ENCODE results near the gene RASA3. TPM values are rescaled to one million over a fixed set of nuclear protein-coding genes. Genes with fewer than 3 reads are reported as not detected.

Gene RASA3
- total and polyA plus RNA-seq, 2 of the 8 experiments (the other 6 are each of a cell fraction or from before 2014, with no cell fraction given) = 7.5 to 21.9 TPM

- no peak overlapping the region for H4K91ac ChIP-seq (replicated peaks; ENCODE audit: insufficient read length, low read length)
- H2BK15ac ChIP-seq (ENCODE audit: low read length) = no peak overlapping the region
- no peak overlapping the region for H4K5ac ChIP-seq (ENCODE audit: insufficient read length, low read depth, low read length)
- no peak overlapping the region for H3K9ac ChIP-seq (replicated peaks in 1 of 4; ENCODE audit: extremely low read depth in 1 of 4, low read depth in 3 of 4, low read length in 3 of 4)
- H3K4me1 ChIP-seq (replicated peaks in 1 of 4; ENCODE audit: control insufficient read depth in 3 of 4, insufficient read depth in 4 of 4, low read length in 3 of 4) = no peaks in the 10 kb centered on the region; a peak in 1 of 7 replicates
- no peaks in the 10 kb centered on the region for H3K9me3 ChIP-seq (ENCODE audit: insufficient read depth in 2 of 2, low read depth in 1 of 2, low read length in 1 of 2)
- H3K14ac ChIP-seq (ENCODE audit: insufficient read length) = no peak overlapping the region
- peak overlapping the region; percentile 85; the same call in 1 of the 2 replicates for H4K8ac ChIP-seq (ENCODE audit: extremely low read depth, insufficient read depth, low read length)
- H2BK5ac ChIP-seq (ENCODE audit: low read depth, low read length) = peak overlapping the region; percentile 26; the same call in 1 of the 2 replicates
- peaks cover 0 to 2% (median 0%) of the 10 kb centered on the region in 4 experiments; a peak in 1 of 8 replicates for H3K36me3 ChIP-seq (ENCODE audit: control insufficient read depth in 2 of 4, insufficient read depth in 4 of 4, low read length in 3 of 4)
- no peaks in the 10 kb centered on the region for H3K79me2 ChIP-seq (ENCODE audit: control insufficient read depth in 1 of 2, insufficient read depth in 2 of 2, low read length in 2 of 2)
- H2BK20ac ChIP-seq (ENCODE audit: low read length) = no peak overlapping the region
- peaks cover 4 to 8% of the 10 kb centered on the region in 2 experiments for H4K20me1 ChIP-seq (replicated peaks in 1 of 2; ENCODE audit: control insufficient read depth in 1 of 2, insufficient read depth in 2 of 2, low read length in 2 of 2)
- ChIA-PET CTCF (ENCODE audit: partially characterized antibody) (interaction anchor here (1.0 kb wide), 1 partner anchor 277 kb away, joined by 3 read pairs; no protein-coding TSS in a partner anchor), POLR2A (ENCODE audit: partially characterized antibody) (no interaction called here)
- WGBS, 2 experiments (ENCODE audit: extremely low coverage in 1 of 2, insufficient coverage in 1 of 2, insufficient read length in 1 of 2, insufficient replicate concordance in 2 of 2, low coverage in 1 of 2, low lambda C conversion rate in 2 of 2, missing lambda C conversion rate in 1 of 2) = 88% methylated on average over 39 of the region's 46 CpGs; no CpG with 5 or more reads in 1 of the 2 experiments
- no peak overlapping the region for H3K27ac ChIP-seq (ENCODE audit: low read depth, low read length)
- no peaks in the 10 kb centered on the region for H3K23me2 ChIP-seq (ENCODE audit: low read depth, low read length)
- no peak overlapping the region for H3K56ac ChIP-seq (replicated peaks; ENCODE audit: insufficient read length, low read depth, low read length)
- H2BK12ac ChIP-seq (ENCODE audit: low read depth, low read length) = no peak overlapping the region
- H3K4me2 ChIP-seq (ENCODE audit: insufficient read depth in 1 of 2, low read depth in 2 of 2, low read length in 2 of 2) = no peak overlapping the region
- H3K27me3 ChIP-seq (replicated peaks in 1 of 4; ENCODE audit: control insufficient read depth in 3 of 4, extremely low read depth in 1 of 4, insufficient read depth in 3 of 4, low read length in 3 of 4) = no peaks in the 10 kb centered on the region
- H2AK5ac ChIP-seq (ENCODE audit: low read depth, low read length) = no peak overlapping the region
- H3K18ac ChIP-seq (ENCODE audit: extremely low read depth, low read length) = no peak overlapping the region
- no peak overlapping the region for H3K23ac ChIP-seq (ENCODE audit: insufficient read length)
- DNase-seq (ENCODE audit: low read depth in 1 of 2, low spot score in 2 of 2) = no peak
- no peaks in the 10 kb centered on the region for H3K79me1 ChIP-seq (ENCODE audit: low read depth, low read length)
- no peak overlapping the region for H3K4ac ChIP-seq (replicated peaks; ENCODE audit: insufficient read length, low read depth, low read length)
- FAIRE-seq = no peak
- H2AFZ ChIP-seq (ENCODE audit: low read length) = no peak overlapping the region
- H2BK120ac ChIP-seq (replicated peaks; ENCODE audit: low read depth, low read length) = no peak overlapping the region
- no peak overlapping the region for H3K4me3 ChIP-seq (ENCODE audit: extremely low read depth in 1 of 4, insufficient read depth in 2 of 4, low read depth in 3 of 4, low read length in 4 of 4)
- TF ChIP-seq ATF2 (IDR thresholded peaks at IDR 0.05; ENCODE audit: low read length) = no peak
- no peak for TF ChIP-seq BACH1 (IDR thresholded peaks at IDR 0.05; ENCODE audit: low read length)
- no peak for TF ChIP-seq SIN3A (conservative IDR thresholded peaks at IDR 0.05 in 1 of 2, IDR thresholded peaks at IDR 0.05 in 1 of 2; ENCODE audit: low read depth in 1 of 2, low read length in 2 of 2)
- no peak for TF ChIP-seq YY1 (IDR thresholded peaks at IDR 0.05; ENCODE audit: low read depth, low read length)
- no peak for TF ChIP-seq SP1 (IDR thresholded peaks at IDR 0.05; ENCODE audit: low read depth, low read length)
- TF ChIP-seq SP2 (IDR thresholded peaks at IDR 0.05; ENCODE audit: low read length) = no peak
Observed at GRCh38 chr13:114001331-114002008, 131.0 kb downstream of the RASA3 start.
